Neural crest cell (in vitro differentiated cells): ENCODE data around the gene JAG2. TPM values are rescaled to one million over a fixed set of nuclear protein-coding genes. Genes with fewer than 3 reads are reported as not detected.

Source experiments
- DNase-seq: peaks from one replicate; pipeline ENCODE4 v3.0.0; 2021; ENCODE audit warnings: low read depth, mixed read lengths, low spot score
- H3K27ac Mint-ChIP-seq: one replicate; pipeline ENCODE4 v1.8.0; 2021; ENCODE audit warnings: mild to moderate bottlenecking, mixed read lengths; ENCODE audit not compliant: unreplicated experiment
- H3K27me3 Mint-ChIP-seq: 2 replicates; pipeline ENCODE4 v1.8.0; 2021; ENCODE audit warnings: low read depth, mild to moderate bottlenecking, mixed read lengths
- H3K36me3 Mint-ChIP-seq: 2 replicates; pipeline ENCODE4 v1.8.0; 2021; ENCODE audit warnings: low read depth, mild to moderate bottlenecking, mixed read lengths
- H3K4me1 Mint-ChIP-seq: 2 replicates; pipeline ENCODE4 v1.8.0; 2021; ENCODE audit warnings: mixed read lengths
- H3K4me3 Mint-ChIP-seq: one replicate; pipeline ENCODE4 v1.8.0; 2021; ENCODE audit warnings: mild to moderate bottlenecking, mixed read lengths
- H3K9me3 Mint-ChIP-seq: 2 replicates; pipeline ENCODE4 v1.8.0; 2021; ENCODE audit warnings: mixed read lengths
- total RNA-seq: library from RNA; stranded (reverse); gene quantifications from 2 replicates; pipeline ENCODE4 v1.2.1, GENCODE V29; 2021
- TF ChIP-seq, protein P1 (sequence below): fragments of 200-600 bp; sonication (generic); conservative IDR thresholded peaks from 2 replicates; pipeline ENCODE4 v1.5.0; 2021; ENCODE audit warnings: antibody characterized with exemption, mild to moderate bottlenecking

The JAG2 gene
- total RNA-seq, 1 donor from 2014 or later: 4.2 TPM

DNA sequence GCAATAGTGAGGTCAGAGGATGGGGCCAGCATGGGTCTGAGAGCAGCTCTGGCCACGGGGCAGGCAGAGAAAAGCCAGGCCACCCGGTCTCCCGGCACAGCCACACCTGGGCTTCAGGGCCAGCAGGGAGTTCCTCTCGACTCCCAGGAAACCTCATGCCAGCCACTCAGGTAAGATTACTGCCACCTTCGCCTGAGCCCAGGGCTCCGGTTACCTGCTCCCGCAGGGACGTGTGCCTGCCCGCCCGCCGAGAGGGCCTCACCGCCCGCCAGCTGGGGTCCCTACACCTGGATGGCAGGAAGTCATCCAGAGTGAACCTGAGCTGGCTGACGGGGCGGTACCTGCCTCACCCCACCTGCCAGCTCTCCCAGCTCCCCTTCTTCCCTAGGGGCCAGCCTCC, 7.3 kb downstream of the JAG2 start:
- H3K4me3 Mint-ChIP-seq: no peak overlapping the region
- H3K27me3 Mint-ChIP-seq: peaks cover 9% of the 10 kb centered on the region
- TF ChIP-seq, protein P1, sequence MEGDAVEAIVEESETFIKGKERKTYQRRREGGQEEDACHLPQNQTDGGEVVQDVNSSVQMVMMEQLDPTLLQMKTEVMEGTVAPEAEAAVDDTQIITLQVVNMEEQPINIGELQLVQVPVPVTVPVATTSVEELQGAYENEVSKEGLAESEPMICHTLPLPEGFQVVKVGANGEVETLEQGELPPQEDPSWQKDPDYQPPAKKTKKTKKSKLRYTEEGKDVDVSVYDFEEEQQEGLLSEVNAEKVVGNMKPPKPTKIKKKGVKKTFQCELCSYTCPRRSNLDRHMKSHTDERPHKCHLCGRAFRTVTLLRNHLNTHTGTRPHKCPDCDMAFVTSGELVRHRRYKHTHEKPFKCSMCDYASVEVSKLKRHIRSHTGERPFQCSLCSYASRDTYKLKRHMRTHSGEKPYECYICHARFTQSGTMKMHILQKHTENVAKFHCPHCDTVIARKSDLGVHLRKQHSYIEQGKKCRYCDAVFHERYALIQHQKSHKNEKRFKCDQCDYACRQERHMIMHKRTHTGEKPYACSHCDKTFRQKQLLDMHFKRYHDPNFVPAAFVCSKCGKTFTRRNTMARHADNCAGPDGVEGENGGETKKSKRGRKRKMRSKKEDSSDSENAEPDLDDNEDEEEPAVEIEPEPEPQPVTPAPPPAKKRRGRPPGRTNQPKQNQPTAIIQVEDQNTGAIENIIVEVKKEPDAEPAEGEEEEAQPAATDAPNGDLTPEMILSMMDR: no peak
- DNase-seq: no peak
- no peaks in the 10 kb centered on the region for H3K36me3 Mint-ChIP-seq
- no peaks in the 10 kb centered on the region for H3K9me3 Mint-ChIP-seq
- H3K27ac Mint-ChIP-seq: no peak overlapping the region
- H3K4me1 Mint-ChIP-seq: no peaks in the 10 kb centered on the region

DNA sequence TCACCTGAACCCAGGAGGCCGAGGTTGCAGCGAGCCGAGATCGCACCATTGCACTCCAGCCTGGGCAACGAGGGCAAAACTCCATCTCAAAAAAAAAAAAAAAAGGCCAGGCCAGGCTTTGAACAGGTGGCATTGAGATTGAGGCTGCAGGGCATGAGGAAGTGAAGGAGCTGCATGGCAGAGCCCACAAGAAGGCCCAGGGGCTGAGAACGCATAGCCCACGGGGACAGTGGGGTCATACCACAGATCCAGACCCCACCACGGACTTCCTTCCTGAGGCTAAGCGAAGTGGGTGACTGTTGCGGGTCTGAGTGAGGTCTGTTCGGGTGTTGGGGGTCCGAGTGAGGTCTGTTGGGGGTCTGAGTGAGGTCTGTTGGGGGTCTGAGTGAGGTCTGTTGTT, 7.8 kb downstream of the JAG2 start:
- no peak overlapping the region for H3K4me3 Mint-ChIP-seq
- no peak overlapping the region for H3K27ac Mint-ChIP-seq
- H3K9me3 Mint-ChIP-seq: no peaks in the 10 kb centered on the region

DNA sequence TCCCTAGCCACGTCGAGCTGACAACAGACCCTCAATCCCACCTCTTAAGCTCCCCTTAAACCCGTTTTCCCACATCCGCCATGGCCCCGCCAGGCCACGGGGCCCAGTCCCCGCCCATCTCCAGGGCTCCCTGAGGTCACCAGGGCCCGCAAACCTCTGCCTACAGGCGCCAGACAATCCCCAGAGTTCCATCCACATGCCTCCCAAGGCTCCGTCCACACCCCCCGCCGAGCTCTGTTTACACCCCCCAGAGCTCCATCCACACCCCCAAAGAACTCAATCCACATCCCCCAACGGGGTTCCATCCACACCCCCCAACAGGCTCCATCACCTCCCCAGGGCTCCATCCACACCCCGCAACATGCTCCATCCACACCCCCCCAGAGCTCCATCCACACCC, 9.2 kb downstream of the JAG2 start:
- H3K36me3 Mint-ChIP-seq: no peaks in the 10 kb centered on the region
- H3K4me1 Mint-ChIP-seq: no peaks in the 10 kb centered on the region
- H3K4me3 Mint-ChIP-seq: no peak overlapping the region
- no peaks in the 10 kb centered on the region for H3K27me3 Mint-ChIP-seq
- H3K27ac Mint-ChIP-seq: no peak overlapping the region
- TF ChIP-seq, protein P1: no peak
- no peak for DNase-seq
- no peaks in the 10 kb centered on the region for H3K9me3 Mint-ChIP-seq

More for the DNA sequence above, 7.8 kb downstream of the JAG2 start:
- TF ChIP-seq, protein P1: no peak
- H3K36me3 Mint-ChIP-seq: no peaks in the 10 kb centered on the region
- H3K4me1 Mint-ChIP-seq: no peaks in the 10 kb centered on the region
- no peak for DNase-seq
- H3K27me3 Mint-ChIP-seq: peaks cover 8% of the 10 kb centered on the region

DNA sequence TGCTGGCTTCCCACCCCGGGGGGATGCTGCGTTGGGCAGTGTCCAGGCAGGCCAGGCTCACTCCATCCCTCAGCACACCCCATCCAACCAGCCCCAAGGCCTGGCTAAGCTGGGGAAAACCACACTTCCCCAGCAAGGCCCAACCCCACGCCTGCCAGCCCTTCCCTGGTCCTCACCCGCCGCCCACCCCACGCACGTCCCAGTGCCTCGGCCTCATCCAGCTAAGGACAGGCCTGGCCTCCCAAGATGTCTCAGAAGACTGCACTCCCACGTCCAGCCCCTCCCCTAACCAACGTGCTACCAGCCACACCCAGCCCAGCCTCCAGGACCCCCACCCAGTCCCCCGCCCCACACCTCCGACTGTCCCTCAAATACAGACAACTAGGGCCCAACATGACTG, 9.8 kb downstream of the JAG2 start:
- Mint-ChIP-seq H3K27me3 (no peaks in the 10 kb centered on the region), H3K27ac (no peak overlapping the region), H3K36me3 (no peaks in the 10 kb centered on the region), H3K9me3 (no peaks in the 10 kb centered on the region), H3K4me3 (no peak overlapping the region), H3K4me1 (no peaks in the 10 kb centered on the region)
- DNase-seq: no peak
- TF ChIP-seq, protein P1: no peak

DNA sequence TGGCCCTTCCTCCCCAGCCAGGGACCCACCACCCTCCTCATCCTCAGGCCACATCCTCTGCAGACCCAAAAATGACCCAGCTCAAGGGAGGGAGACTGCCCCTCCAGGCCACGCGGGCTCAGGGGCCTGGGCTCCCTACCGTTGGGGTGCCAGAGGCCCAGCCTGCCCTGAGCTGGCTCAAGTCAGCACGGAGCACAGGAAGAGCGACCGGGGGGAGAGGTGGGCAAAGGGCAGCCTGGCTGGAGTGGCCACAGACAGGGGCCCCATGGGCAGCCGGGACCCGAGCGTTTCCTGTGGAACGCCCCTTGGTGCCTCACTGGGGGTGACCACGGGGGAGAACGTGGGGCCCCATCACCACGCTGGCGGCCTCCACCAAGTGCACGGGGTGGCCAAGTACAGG, 10.7 kb downstream of the JAG2 start:
- TF ChIP-seq, protein P1: no peak
- H3K4me1 Mint-ChIP-seq: no peaks in the 10 kb centered on the region
- H3K27me3 Mint-ChIP-seq: no peaks in the 10 kb centered on the region
- H3K4me3 Mint-ChIP-seq: no peak overlapping the region
- H3K36me3 Mint-ChIP-seq: no peaks in the 10 kb centered on the region
- H3K9me3 Mint-ChIP-seq: no peaks in the 10 kb centered on the region
- no peak overlapping the region for H3K27ac Mint-ChIP-seq
- no peak for DNase-seq
